ENCODE measurements around the gene SF3A1. TPM values are rescaled to one million over a fixed set of nuclear protein-coding genes. Genes with fewer than 3 reads are reported as not detected.
A peak's percentile ranks its signal among the peaks of the same experiment; 100 is the strongest.

Gene SF3A1
- total RNA-seq, 1 donor from 2014 or later = 89.2 TPM

DNA sequence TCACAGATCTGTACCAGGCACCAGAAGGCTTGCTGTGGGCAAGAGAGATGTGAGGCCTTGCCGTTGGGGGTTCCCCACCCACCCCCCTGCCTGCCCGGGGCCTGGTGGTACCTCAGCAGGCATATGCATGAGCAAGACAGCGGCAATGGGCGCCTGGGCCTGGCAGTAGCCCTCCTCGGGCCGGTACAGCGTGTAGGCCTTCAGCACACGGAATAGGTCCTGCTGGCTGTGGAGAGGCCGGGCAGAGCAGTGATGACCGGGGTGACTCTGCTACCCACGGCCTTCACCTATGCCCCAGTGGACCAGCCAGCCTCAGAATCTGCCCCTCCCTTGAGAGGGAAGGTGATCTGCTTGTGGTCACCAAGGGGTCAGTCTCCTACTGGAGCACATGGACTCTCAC, 61.9 kb downstream of the SF3A1 start:
- TF ChIP-seq CTCF (IDR thresholded peaks at IDR 0.05; ENCODE audit: borderline replicate concordance) = no peak
- Histone ChIP-seq H3K9me3 (replicated peaks) (no peaks in the 10 kb centered on the region), H3K27me3 (ENCODE audit: low read depth) (no peaks in the 10 kb centered on the region), H3K4me1 (peaks cover 53% of the 10 kb centered on the region), H3K36me3 (peaks cover 78% of the 10 kb centered on the region), H3K27ac (replicated peaks) (peak overlapping the region; percentile 30), H3K4me3 (no peak overlapping the region)
- no peak for DNase-seq
- intact Hi-C loops (cut with micrococcal nuclease) = no loop called here

DNA sequence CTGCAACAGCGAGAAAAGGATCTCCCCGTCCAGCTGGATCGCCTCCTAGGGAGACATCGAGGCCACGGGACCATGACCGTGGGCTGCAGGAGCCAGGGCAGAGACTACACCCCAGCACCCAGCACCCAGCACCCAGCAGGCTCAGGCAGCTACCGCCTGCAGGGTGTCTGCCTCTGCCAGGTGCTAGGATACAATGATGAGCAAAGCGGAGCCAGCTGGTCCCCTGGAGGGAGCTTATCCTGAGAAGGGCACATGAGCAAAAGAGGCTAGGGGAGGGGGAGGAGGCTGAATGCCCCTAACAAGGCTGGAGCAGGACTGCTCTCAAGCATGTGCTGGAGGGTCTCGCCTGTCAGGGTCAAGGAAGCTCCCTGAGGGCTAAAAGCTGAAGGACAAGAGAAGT, 62.6 kb downstream of the SF3A1 start:
- intact Hi-C loops (cut with micrococcal nuclease) = no loop called here
- H3K27me3 ChIP-seq (ENCODE audit: low read depth) = no peaks in the 10 kb centered on the region
- H3K27ac ChIP-seq (replicated peaks) = no peak overlapping the region
- DNase-seq = no peak
- TF ChIP-seq CTCF (IDR thresholded peaks at IDR 0.05; ENCODE audit: borderline replicate concordance) = no peak
- H3K4me3 ChIP-seq = no peak overlapping the region
- H3K36me3 ChIP-seq = peaks cover 72% of the 10 kb centered on the region
- no peaks in the 10 kb centered on the region for H3K9me3 ChIP-seq (replicated peaks)
- peaks cover 50% of the 10 kb centered on the region for H3K4me1 ChIP-seq

- H3K4me3 ChIP-seq = no peak overlapping the region
- peaks cover 62% of the 10 kb centered on the region for H3K36me3 ChIP-seq
- intact Hi-C loops (cut with micrococcal nuclease) = no loop called here
- H3K27ac ChIP-seq (replicated peaks) = peak overlapping the region; percentile 96
- no peaks in the 10 kb centered on the region for H3K9me3 ChIP-seq (replicated peaks)
- peaks cover 50% of the 10 kb centered on the region for H3K4me1 ChIP-seq
- DNase-seq = no peak
- H3K27me3 ChIP-seq (ENCODE audit: low read depth) = no peaks in the 10 kb centered on the region
- TF ChIP-seq CTCF (IDR thresholded peaks at IDR 0.05; ENCODE audit: borderline replicate concordance) = no peak
Observed at GRCh38 chr22:30293026-30293425, 63.7 kb downstream of the SF3A1 start.

DNA sequence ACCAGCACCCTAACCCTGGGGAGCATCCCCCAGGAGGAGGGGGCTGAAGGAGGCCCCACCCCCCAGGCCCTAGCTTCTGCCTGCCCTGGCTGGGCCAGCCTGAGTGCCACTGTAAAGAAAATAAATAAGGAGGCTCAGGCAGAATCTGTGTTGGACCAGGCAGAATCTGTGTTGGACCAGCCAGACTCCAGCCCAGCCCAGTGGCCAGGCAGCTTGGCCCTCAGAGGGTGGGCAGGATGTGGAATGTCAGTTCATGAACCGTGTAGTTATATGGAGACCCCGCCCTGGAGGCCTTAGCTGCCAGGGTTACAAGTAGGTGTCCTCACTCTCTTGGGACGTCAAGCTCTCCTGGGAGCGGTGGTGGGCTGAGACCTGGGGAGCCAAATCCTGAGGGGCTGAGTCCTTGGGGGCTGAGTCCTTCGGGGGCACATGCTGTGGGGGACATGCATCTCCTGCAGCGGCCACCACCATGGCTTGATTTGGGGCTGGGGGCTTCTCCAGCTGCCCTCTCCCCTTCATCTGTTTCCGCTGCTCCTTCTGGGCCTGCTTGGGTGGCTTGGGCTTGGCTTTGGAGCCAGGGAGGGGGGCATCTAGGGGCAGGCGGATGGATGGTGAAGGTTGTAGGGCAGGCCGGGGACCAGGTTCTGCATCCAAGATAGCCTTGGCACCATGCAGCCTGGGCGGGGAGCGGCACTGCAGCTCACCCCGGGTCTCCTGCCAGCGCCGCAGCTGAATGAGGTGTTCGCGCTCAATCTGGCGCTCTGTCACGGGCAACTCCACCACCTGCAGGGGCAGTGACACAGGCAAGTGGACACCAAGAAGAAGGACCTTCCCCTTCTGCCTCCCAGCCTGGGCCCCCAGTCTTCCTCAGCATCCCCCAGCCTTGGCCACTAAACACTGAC, 64.4 kb downstream of the SF3A1 start:
- H3K4me3 ChIP-seq = no peak overlapping the region
- peaks cover 50% of the 10 kb centered on the region for H3K4me1 ChIP-seq
- H3K27me3 ChIP-seq (ENCODE audit: low read depth) = no peaks in the 10 kb centered on the region
- intact Hi-C loops (cut with micrococcal nuclease) = no loop called here
- H3K27ac ChIP-seq (replicated peaks) = peak overlapping the region; percentile 96
- H3K36me3 ChIP-seq = peaks cover 55% of the 10 kb centered on the region
- no peak for TF ChIP-seq CTCF (IDR thresholded peaks at IDR 0.05; ENCODE audit: borderline replicate concordance)
- DNase-seq = no peak
- no peaks in the 10 kb centered on the region for H3K9me3 ChIP-seq (replicated peaks)

- TF ChIP-seq CTCF (IDR thresholded peaks at IDR 0.05; ENCODE audit: borderline replicate concordance) = no peak
- peak overlapping the region; percentile 96 for H3K27ac ChIP-seq (replicated peaks)
- intact Hi-C loops (cut with micrococcal nuclease) = no loop called here
- peak; percentile 86 for DNase-seq
- H3K27me3 ChIP-seq (ENCODE audit: low read depth) = no peaks in the 10 kb centered on the region
- H3K4me3 ChIP-seq = no peak overlapping the region
- H3K36me3 ChIP-seq = peaks cover 51% of the 10 kb centered on the region
- no peaks in the 10 kb centered on the region for H3K9me3 ChIP-seq (replicated peaks)
- H3K4me1 ChIP-seq = peaks cover 54% of the 10 kb centered on the region
Observed at GRCh38 chr22:30291058-30291892, 65.4 kb downstream of the SF3A1 start.
